ENCODE data around the gene COPS8. TPM values are rescaled to one million over a fixed set of nuclear protein-coding genes. Genes with fewer than 3 reads are reported as not detected.

The COPS8 gene
- total RNA-seq, 1 donor from 2014 or later = 59.7 TPM

- no peaks in the 10 kb centered on the region for H3K27me3 Mint-ChIP-seq (ENCODE audit: low read depth)
- H3K27ac Mint-ChIP-seq = no peak overlapping the region
- H3K36me3 Mint-ChIP-seq = peaks cover 4% of the 10 kb centered on the region
- H3K4me1 Mint-ChIP-seq = peaks cover 9% of the 10 kb centered on the region
- no peak overlapping the region for H3K4me3 Mint-ChIP-seq
- TF ChIP-seq CTCF (IDR thresholded peaks at IDR 0.05; ENCODE audit: unreplicated experiment) = no peak
- no peak for DNase-seq (ENCODE audit: low spot score in 2 of 2, unreplicated experiment in 2 of 2)
- peaks cover 11% of the 10 kb centered on the region for H3K9me3 Mint-ChIP-seq
These were observed 11.3 kb upstream of the COPS8 start for GRCh38 chr2:237074211-237074993.

- H3K4me3 Mint-ChIP-seq = no peak overlapping the region
- H3K27ac Mint-ChIP-seq = no peak overlapping the region
- TF ChIP-seq CTCF (IDR thresholded peaks at IDR 0.05; ENCODE audit: unreplicated experiment) = no peak
- H3K36me3 Mint-ChIP-seq = peaks cover 4% of the 10 kb centered on the region
- peaks cover 9% of the 10 kb centered on the region for H3K4me1 Mint-ChIP-seq
- no peaks in the 10 kb centered on the region for H3K27me3 Mint-ChIP-seq (ENCODE audit: low read depth)
- no peak for DNase-seq (ENCODE audit: low spot score in 2 of 2, unreplicated experiment in 2 of 2)
- H3K9me3 Mint-ChIP-seq = peaks cover 5% of the 10 kb centered on the region
These were observed 9.7 kb upstream of the COPS8 start for GRCh38 chr2:237075749-237076599.

GRCh38 chr2:237081596-237081995 lies 4.1 kb upstream of the COPS8 start:
- H3K4me3 Mint-ChIP-seq = no peak overlapping the region
- no peak overlapping the region for H3K27ac Mint-ChIP-seq
- peaks cover 23% of the 10 kb centered on the region for H3K4me1 Mint-ChIP-seq
- no peak for TF ChIP-seq CTCF (IDR thresholded peaks at IDR 0.05; ENCODE audit: unreplicated experiment)
- H3K36me3 Mint-ChIP-seq = peaks cover 3% of the 10 kb centered on the region
- DNase-seq (ENCODE audit: low spot score in 2 of 2, unreplicated experiment in 2 of 2) = no peak
- H3K27me3 Mint-ChIP-seq (ENCODE audit: low read depth) = no peaks in the 10 kb centered on the region
- peaks cover 3% of the 10 kb centered on the region for H3K9me3 Mint-ChIP-seq

GRCh38 chr2:237083026-237083425 lies 2.7 kb upstream of the COPS8 start:
- DNase-seq (ENCODE audit: low spot score in 2 of 2, unreplicated experiment in 2 of 2) = no peak
- Mint-ChIP-seq H3K9me3 (peaks cover 3% of the 10 kb centered on the region), H3K27me3 (ENCODE audit: low read depth) (no peaks in the 10 kb centered on the region), H3K4me3 (no peak overlapping the region), H3K36me3 (peaks cover 3% of the 10 kb centered on the region), H3K4me1 (peaks cover 24% of the 10 kb centered on the region), H3K27ac (no peak overlapping the region)
- no peak for TF ChIP-seq CTCF (IDR thresholded peaks at IDR 0.05; ENCODE audit: unreplicated experiment)

GRCh38 chr2:237084444-237084843 lies 1.2 kb upstream of the COPS8 start:
- H3K4me1 Mint-ChIP-seq = peaks cover 24% of the 10 kb centered on the region
- no peaks in the 10 kb centered on the region for H3K27me3 Mint-ChIP-seq (ENCODE audit: low read depth)
- H3K4me3 Mint-ChIP-seq = peak overlapping the region; percentile 100
- peaks cover 3% of the 10 kb centered on the region for H3K9me3 Mint-ChIP-seq
- H3K36me3 Mint-ChIP-seq = peaks cover 3% of the 10 kb centered on the region
- no peak for DNase-seq (ENCODE audit: low spot score in 2 of 2, unreplicated experiment in 2 of 2)
- H3K27ac Mint-ChIP-seq = peak overlapping the region; percentile 100
- no peak for TF ChIP-seq CTCF (IDR thresholded peaks at IDR 0.05; ENCODE audit: unreplicated experiment)

All from mesothelial cell of epicardium (in vitro differentiated cells).